PFSK-1 (cell line): ENCODE measurements around the gene CRHR2.

Experiments
- FOXP2 ChIP-seq: optimal IDR thresholded peaks from 2 replicates; pipeline ENCODE3; 2011; ENCODE audit warnings: borderline replicate concordance, control low read depth, inconsistent platforms; ENCODE audit not compliant: insufficient read depth; ENCODE audit errors: extremely low read length, extremely low read depth
- POLR2AphosphoS5 ChIP-seq: IDR thresholded peaks from 2 replicates; pipeline ENCODE4 v1.6.1; 2012; ENCODE audit warnings: low read depth, mild to moderate bottlenecking, control low read depth, low read length, moderate library complexity
- SIN3A ChIP-seq: IDR thresholded peaks from 2 replicates; pipeline ENCODE4 v1.6.1; 2012; ENCODE audit warnings: mild to moderate bottlenecking, low read length, moderate library complexity, borderline replicate concordance; ENCODE audit not compliant: insufficient read depth
- TAF1 ChIP-seq: IDR thresholded peaks from 2 replicates; pipeline ENCODE4 v1.6.1; 2012; ENCODE audit warnings: low read length, control low read depth, borderline replicate concordance; ENCODE audit not compliant: insufficient read depth
- TF ChIP-seq, protein P1 (sequence below), 2 experiments: IDR thresholded peaks; 2 replicates each; pipeline versions ENCODE4 v1.6.1 to v1.8.0; 2011 to 2012; ENCODE audit warnings: low read depth in 2 of 2, low read length in 2 of 2, control low read depth in 1 of 2, inconsistent platforms in 1 of 2, mild to moderate bottlenecking in 1 of 2, moderate library complexity in 1 of 2; ENCODE audit not compliant: insufficient read depth in 1 of 2

GRCh38 chr7:30634634-30635201 lies 47.5 kb downstream of the CRHR2 start:
- TF ChIP-seq POLR2AphosphoS5 (no peak), TAF1 (no peak), SIN3A (no peak), FOXP2 (no peak)
- TF ChIP-seq, protein P1, sequence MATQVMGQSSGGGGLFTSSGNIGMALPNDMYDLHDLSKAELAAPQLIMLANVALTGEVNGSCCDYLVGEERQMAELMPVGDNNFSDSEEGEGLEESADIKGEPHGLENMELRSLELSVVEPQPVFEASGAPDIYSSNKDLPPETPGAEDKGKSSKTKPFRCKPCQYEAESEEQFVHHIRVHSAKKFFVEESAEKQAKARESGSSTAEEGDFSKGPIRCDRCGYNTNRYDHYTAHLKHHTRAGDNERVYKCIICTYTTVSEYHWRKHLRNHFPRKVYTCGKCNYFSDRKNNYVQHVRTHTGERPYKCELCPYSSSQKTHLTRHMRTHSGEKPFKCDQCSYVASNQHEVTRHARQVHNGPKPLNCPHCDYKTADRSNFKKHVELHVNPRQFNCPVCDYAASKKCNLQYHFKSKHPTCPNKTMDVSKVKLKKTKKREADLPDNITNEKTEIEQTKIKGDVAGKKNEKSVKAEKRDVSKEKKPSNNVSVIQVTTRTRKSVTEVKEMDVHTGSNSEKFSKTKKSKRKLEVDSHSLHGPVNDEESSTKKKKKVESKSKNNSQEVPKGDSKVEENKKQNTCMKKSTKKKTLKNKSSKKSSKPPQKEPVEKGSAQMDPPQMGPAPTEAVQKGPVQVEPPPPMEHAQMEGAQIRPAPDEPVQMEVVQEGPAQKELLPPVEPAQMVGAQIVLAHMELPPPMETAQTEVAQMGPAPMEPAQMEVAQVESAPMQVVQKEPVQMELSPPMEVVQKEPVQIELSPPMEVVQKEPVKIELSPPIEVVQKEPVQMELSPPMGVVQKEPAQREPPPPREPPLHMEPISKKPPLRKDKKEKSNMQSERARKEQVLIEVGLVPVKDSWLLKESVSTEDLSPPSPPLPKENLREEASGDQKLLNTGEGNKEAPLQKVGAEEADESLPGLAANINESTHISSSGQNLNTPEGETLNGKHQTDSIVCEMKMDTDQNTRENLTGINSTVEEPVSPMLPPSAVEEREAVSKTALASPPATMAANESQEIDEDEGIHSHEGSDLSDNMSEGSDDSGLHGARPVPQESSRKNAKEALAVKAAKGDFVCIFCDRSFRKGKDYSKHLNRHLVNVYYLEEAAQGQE (IDR thresholded peaks at IDR 0.05; ENCODE audit: insufficient read depth in 1 of 2, low read depth in 2 of 2, low read length in 2 of 2) = no peak
